Fibroblast of pulmonary artery (primary cell): ENCODE results near the gene KIDINS220.
A peak's percentile ranks its signal among the peaks of the same experiment; 100 is the strongest.

Experiments
- DNase-seq: peaks from one replicate; pipeline ENCODE4 v3.0.0-alpha.2; 2010; ENCODE audit warnings: low read depth
- H3K4me3 ChIP-seq: replicated peaks from 2 replicates; pipeline ENCODE4 v1.5.1; 2011; ENCODE audit warnings: low read depth, mild to moderate bottlenecking, control low read depth, low read length, moderate library complexity
- CTCF ChIP-seq: IDR thresholded peaks from 2 replicates; pipeline ENCODE4 v1.5.1; 2011; ENCODE audit warnings: mild to moderate bottlenecking, control low read depth, low read length, inconsistent platforms; ENCODE audit errors: missing control alignments

Gene KIDINS220

DNA sequence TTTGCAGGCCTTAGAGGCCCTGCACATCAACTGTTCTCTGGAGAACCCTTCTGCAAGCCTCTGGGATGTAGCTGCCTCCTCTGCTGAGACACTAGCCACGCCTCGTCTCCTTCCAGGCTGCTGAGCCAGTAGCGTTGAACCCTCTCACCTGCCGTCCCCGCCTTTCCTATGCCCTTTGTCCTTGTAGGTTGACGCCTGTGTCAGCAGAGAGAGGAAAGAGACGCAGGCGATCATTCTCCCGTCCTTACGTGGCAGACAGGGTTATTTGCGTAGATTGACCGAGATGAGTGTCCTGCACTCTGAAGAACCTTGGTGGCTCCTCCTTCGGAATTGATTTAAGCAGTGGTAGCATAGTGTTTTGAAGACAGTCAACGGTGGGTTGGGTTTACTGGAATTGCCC is 127.8 kb downstream of the KIDINS220 start:
- DNase-seq, result no peak
- TF ChIP-seq CTCF, result no peak
- no peak overlapping the region for H3K4me3 ChIP-seq

GRCh38 chr2:8704906-8705305 is 132.5 kb downstream of the KIDINS220 start:
- no peak for TF ChIP-seq CTCF
- no peak for DNase-seq
- H3K4me3 ChIP-seq, result no peak overlapping the region

DNA sequence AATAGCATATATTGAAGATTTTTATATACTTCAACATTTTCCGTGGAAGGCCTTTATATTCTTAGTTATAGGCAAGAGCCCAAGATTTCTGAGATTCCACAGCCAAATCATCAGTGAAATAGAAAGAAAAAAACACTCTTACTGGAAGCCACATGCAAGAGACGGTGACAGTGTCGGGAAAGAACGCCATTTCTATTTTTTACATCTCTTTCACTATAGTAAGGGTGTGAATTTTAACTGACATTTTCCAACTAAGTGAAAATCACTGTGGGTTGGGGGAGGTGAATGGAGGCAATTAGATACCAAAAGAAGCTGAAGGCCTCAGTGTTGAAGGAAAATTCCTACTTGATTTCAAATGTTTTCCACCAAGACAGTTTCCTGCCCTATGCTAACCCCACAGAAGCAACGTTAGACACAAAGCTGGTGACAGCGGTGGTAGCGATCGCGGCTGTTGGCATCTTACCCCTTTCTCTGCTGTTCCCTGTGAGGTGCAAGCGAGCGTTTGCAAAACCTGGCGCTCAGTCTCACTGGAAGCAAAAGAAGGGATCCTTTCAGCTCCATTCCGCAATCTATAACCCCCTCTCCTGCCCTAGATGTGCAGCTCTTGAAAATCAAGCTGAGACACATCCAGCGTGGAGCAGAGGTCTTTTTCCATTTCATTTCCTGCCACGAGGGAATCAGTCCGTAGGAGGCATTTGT is 135.6 kb downstream of the KIDINS220 start:
- no peak overlapping the region for H3K4me3 ChIP-seq
- no peak for DNase-seq
- TF ChIP-seq CTCF, result no peak

DNA sequence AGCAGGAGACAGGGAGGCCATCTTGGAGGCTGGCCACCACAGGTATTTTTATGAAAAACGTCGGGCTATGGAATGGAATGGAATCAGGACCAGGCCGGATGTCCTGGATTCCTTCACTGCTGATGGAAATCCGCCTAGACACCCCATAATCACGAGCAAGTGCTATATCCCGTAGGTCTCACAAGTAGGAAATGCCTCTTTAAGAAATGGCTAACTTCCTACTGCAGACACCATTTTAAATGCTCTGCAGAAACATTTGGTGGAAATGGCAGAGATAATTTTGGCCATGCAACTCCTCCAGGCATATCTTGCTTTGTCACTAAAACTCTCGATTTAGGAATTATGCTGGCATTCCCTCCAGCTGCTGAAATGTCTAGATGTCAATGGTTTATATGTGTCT is 137.6 kb downstream of the KIDINS220 start:
- no peak for TF ChIP-seq CTCF
- H3K4me3 ChIP-seq, result no peak overlapping the region
- no peak for DNase-seq

GRCh38 chr2:8697190-8697589 is 140.2 kb downstream of the KIDINS220 start:
- no peak overlapping the region for H3K4me3 ChIP-seq
- DNase-seq, result no peak
- no peak for TF ChIP-seq CTCF

DNA sequence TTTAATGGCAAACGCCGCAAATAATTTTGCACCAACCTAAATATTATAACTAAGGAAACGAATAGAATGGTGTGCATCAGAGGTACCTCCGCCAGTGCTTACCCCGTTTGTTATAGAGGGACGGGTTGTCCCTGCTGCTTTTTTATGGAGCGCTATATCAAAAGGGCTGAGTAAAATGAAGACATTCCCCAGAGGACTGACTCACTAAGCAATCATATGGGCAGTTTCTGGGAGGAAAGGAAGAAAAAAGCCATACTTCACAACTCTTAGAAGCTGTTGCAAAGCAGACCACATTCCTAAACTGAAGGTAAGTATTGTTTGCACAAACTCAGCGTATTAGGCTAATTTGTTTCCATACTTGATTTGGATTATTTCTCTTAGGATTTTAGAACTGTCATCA is 142.7 kb downstream of the KIDINS220 start:
- no peak for TF ChIP-seq CTCF
- DNase-seq, result peak; percentile 24
- H3K4me3 ChIP-seq, result no peak overlapping the region

DNA sequence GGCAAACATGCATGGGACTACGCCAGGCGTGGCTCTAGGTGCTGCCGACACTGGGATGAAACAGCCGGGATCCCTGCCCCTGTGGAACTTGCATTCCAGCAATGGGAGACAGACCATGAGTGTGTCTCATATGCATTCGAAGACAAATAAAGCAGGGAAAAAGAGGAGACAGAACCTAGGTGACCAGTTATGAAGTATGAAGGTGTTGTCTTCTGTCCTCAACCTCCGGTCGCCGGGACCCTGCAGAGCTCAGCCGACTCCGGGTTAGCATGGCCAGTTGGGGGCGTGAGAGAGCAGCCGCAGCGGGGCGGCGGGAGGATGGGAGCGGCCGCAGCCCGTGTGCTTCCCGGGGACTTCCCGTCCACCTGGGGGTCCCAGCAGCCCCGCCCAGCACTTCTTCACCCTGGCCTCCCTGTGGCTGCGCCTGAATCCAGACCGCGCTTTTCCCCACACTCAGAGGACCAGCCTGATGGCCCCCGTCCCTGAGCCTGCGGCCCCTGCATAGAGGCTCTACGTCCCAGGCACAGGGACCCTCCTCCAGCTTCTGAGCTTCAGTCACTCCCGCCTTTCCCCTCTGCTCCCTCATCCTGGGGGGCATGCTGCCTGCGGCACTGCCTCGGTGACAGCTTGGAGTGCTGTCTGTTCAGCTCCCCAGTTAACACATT is 144.1 kb downstream of the KIDINS220 start:
- H3K4me3 ChIP-seq, result peak overlapping the region; percentile 24
- DNase-seq, result no peak
- TF ChIP-seq CTCF, result peak; percentile 63
